ENCODE measurements around the gene MRPS10.

MRPS10 gene

GRCh38 chr6:42259841-42260395, 42.3 kb upstream of the MRPS10 start:
- TF ChIP-seq CTCF (IDR thresholded peaks at IDR 0.05) = no peak

GRCh38 chr6:42259286-42259685, 41.6 kb upstream of the MRPS10 start:
- no peak for TF ChIP-seq CTCF (IDR thresholded peaks at IDR 0.05)

- no peak for TF ChIP-seq CTCF (IDR thresholded peaks at IDR 0.05)
Observed at GRCh38 chr6:42257614-42258013, 40.0 kb upstream of the MRPS10 start.

- TF ChIP-seq CTCF (IDR thresholded peaks at IDR 0.05) = no peak
Observed at GRCh38 chr6:42257063-42257462, 39.4 kb upstream of the MRPS10 start.

GRCh38 chr6:42255050-42255449, 37.4 kb upstream of the MRPS10 start:
- TF ChIP-seq CTCF (IDR thresholded peaks at IDR 0.05) = no peak

GRCh38 chr6:42254505-42254904, 36.8 kb upstream of the MRPS10 start:
- TF ChIP-seq CTCF (IDR thresholded peaks at IDR 0.05) = no peak

GRCh38 chr6:42251911-42252637, 34.4 kb upstream of the MRPS10 start:
- no peak for TF ChIP-seq CTCF (IDR thresholded peaks at IDR 0.05)

Measured in LNCAP (cell line).